Measurements from ENCODE around the gene PCBP4. TPM values are rescaled to one million over a fixed set of nuclear protein-coding genes. Genes with fewer than 3 reads are reported as not detected.
A peak's percentile ranks its signal among the peaks of the same experiment; 100 is the strongest.

Gene PCBP4
- total RNA-seq, 1 donor from 2014 or later: 27.4 TPM

GRCh38 chr3:51958603-51959521 is 8.4 kb downstream of the PCBP4 start:
- DNase-seq (ENCODE audit: low spot score): no peak

- no peak for DNase-seq (ENCODE audit: low spot score)
These were observed 9.6 kb downstream of the PCBP4 start for GRCh38 chr3:51957520-51958205.

GRCh38 chr3:51955893-51956770 is 11.1 kb downstream of the PCBP4 start:
- DNase-seq (ENCODE audit: low spot score): no peak

GRCh38 chr3:51955175-51955892 is 11.9 kb downstream of the PCBP4 start, which contains the start of gene GPR62:
Gene GPR62, plus strand, starts transcription at chr3:51955381. Its CDS starts 272 bp downstream, at chr3:51955653.
- no peak for DNase-seq (ENCODE audit: low spot score)

- no peak for DNase-seq (ENCODE audit: low spot score)
These were observed 12.5 kb downstream of the PCBP4 start for GRCh38 chr3:51954713-51955112.

- DNase-seq (ENCODE audit: low spot score): no peak
These were observed 13.1 kb downstream of the PCBP4 start for GRCh38 chr3:51954105-51954504.

- no peak for DNase-seq (ENCODE audit: low spot score)
These were observed 13.8 kb downstream of the PCBP4 start for GRCh38 chr3:51953445-51953844.

GRCh38 chr3:51950899-51951298 is 16.4 kb downstream of the PCBP4 start:
- DNase-seq (ENCODE audit: low spot score): no peak

GRCh38 chr3:51949121-51949520 is 18.1 kb downstream of the PCBP4 start:
- no peak for DNase-seq (ENCODE audit: low spot score)

- DNase-seq (ENCODE audit: low spot score): no peak
These were observed 19.2 kb downstream of the PCBP4 start for GRCh38 chr3:51948016-51948580.

- no peak for DNase-seq (ENCODE audit: low spot score)
These were observed 19.9 kb downstream of the PCBP4 start for GRCh38 chr3:51947215-51947900.

GRCh38 chr3:51946796-51947195 is 20.5 kb downstream of the PCBP4 start:
- no peak for DNase-seq (ENCODE audit: low spot score)

- no peak for DNase-seq (ENCODE audit: low spot score)
These were observed 21.1 kb downstream of the PCBP4 start for GRCh38 chr3:51945926-51946705.

GRCh38 chr3:51945031-51945840 is 22.0 kb downstream of the PCBP4 start:
- no peak for DNase-seq (ENCODE audit: low spot score)

- no peak for DNase-seq (ENCODE audit: low spot score)
These were observed 22.7 kb downstream of the PCBP4 start for GRCh38 chr3:51944451-51945021.

- peak; percentile 90 for DNase-seq (ENCODE audit: low spot score)
These were observed 23.5 kb downstream of the PCBP4 start for GRCh38 chr3:51943451-51944391.

Data from mesenteric fat pad (tissue), 1 donor.